GM21717 (cell line): ENCODE data around the gene ABCA3.

Source experiments
- ATAC-seq: cut with Tn5 transposase; IDR thresholded peaks from one replicate; pipeline ENCODE4 v1.9.1; 2021; ENCODE audit warnings: mild to moderate bottlenecking, moderate library complexity; ENCODE audit not compliant: unreplicated experiment

Gene ABCA3

DNA sequence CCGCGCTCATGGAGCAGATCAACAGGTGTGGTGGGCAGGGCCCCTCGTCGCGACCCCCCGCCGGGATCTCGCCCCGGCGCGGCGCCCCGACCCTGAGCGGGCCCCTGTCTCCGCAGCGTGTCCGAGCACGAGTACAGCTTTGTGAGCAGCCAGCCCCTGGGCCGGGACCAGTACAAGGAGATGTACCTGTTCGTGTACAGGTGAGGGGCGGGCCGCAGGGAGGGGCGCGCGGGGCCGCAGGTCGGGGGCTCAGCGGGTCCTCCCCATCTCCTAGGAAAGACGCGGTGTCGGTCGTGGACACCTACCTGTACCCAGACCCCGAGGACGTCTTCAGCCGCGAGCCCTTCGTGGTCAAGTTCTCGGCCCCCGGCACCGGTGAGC is 103.4 kb downstream of the ABCA3 start:
- no peak for ATAC-seq

- no peak for ATAC-seq
These were observed 104.0 kb downstream of the ABCA3 start, which contains the start of gene DNASE1L2 for GRCh38 chr16:2236337-2237101. Gene DNASE1L2 (plus strand): TSS chr16:2236444. CDS start chr16:2236817, 373 bp downstream.

DNA sequence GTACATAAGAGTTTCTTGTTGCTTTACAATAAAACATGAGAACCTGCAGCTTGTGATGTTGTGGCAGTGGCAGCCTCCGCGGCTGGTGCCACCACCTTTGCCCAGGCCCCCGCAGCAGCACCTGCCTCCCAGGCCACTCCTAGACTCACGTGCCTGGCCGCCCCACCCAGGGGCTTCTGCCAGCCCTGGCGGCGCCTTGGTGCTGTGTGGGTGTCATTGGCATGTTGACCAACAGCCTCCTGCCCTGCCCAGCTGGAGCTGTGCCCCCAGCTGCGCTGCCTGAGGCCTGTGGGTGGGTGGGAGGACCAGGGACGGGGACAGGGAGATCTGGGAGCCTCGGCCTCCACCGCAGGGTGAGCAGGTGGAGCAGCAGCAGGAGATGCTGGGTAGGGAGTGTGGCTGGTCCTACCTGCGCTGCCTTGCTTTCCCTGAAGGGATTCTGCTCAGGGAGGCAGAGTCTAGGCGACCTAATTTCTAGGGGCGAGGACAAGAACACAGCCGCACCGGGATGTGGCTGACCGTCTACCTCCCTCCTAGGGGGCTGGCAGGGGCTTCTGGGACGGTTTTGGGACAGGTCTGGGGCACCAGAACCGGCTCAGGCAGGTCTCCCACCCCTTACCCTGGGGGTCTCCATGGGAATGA is 104.7 kb downstream of the ABCA3 start:
- ATAC-seq: no peak

- ATAC-seq: no peak
These were observed 105.3 kb downstream of the ABCA3 start for GRCh38 chr16:2235234-2235651.

DNA sequence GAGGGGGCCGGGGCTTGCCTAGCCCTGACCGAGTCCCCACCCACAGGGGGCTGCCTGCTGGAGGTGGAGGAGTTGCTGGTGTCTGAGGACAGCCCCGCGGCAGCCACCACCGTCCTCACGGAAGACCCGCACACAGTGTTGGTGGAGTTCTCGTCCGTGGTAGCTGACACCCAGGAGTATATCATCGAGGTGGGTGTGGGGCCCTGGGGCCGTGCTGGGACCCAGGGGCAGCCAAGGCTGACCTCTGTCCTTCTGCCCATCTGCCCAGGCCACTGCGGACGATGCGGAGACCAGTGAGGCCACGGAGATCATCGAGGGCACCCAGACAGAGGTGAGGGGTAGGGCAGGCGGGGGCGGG is 105.7 kb downstream of the ABCA3 start:
- ATAC-seq: no peak

- ATAC-seq: no peak
These were observed 106.4 kb downstream of the ABCA3 start for GRCh38 chr16:2233872-2234812.

GRCh38 chr16:2233046-2233775 is 107.3 kb downstream of the ABCA3 start:
- ATAC-seq: no peak

DNA sequence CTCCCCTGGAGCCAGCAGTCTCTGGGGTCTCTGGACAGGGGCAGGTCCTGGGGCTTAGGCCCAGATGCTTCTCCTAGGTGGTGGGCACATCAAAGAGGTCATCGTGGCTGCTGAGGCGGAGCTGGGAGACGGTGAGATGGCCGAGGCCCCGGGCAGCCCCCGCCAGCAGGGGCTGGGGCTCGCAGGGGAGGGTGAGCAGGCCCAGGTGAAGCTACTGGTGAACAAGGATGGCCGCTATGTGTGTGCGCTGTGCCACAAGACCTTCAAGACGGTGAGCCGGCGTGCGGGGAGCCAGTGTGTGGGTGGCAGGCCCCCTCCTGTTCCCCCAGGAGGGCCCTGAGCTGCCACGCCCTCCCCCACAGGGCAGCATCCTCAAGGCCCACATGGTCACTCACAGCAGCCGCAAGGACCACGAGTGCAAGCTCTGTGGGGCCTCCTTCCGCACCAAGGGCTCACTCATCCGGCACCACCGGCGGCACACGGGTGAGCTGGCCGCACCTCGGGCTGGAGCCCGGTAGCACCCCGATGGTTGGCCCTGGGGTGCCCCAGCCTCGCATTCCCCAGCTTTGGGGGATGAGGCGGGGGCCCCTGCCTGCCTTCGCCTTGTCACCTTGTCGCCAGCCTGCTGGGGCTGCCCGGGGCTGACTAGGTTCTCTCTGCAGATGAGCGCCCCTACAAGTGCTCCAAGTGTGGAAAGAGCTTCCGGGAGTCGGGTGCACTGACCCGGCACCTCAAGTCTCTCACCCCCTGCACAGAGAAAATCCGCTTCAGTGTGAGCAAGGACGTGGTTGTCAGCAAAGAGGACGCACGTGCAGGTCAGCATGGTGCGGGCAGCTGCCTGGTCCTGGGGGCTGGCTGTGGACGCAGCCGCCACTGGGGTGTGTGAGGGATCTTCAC is 108.2 kb downstream of the ABCA3 start:
- no peak for ATAC-seq

DNA sequence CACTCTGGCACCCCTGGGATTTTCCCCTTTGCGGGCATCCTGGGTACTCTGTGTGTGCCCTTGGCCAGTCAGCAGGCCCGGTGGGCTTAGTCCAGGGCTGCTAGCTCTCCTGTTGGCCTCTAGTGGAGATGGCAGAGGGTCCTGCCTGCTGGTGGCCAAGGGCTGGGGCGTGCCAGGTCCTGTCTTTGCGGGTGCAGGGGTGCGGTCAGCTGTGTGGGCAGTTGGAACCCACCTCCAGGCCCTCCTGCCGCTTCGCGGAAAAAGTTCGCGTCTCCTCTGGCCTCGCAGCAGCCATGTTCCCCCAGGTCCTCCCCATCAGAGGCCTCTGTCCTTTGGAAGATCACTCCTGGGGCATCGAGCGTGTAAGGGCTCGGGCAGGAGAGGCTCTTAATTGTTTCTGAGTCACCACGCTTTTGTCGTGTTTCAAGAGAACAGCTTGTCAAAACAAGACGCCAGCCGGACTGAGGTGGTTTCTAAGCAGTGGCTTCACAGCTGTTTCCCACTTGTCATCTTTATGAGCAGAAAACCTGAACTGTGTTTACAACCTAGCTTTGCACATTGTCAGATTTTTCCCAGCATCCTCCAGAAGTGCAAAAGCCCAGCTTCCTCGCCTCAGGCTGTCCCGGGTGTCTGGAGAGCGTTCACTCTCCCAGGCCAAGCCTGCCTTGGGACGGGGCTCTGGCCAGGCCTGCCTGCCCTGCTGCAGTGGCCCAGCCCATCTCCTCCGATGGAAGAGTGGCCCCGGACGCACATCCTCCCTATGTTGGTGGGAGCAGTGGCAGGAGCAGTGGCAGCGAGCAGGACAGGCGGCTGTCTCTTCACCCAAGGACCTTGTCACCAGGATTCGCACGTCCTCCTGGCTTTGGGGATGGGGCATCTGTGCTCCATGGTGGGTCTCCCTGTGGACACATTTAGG is 109.3 kb downstream of the ABCA3 start:
- no peak for ATAC-seq

GRCh38 chr16:2230376-2230775 is 110.2 kb downstream of the ABCA3 start:
- no peak for ATAC-seq

- ATAC-seq: no peak
These were observed 110.8 kb downstream of the ABCA3 start for GRCh38 chr16:2229632-2230250.

DNA sequence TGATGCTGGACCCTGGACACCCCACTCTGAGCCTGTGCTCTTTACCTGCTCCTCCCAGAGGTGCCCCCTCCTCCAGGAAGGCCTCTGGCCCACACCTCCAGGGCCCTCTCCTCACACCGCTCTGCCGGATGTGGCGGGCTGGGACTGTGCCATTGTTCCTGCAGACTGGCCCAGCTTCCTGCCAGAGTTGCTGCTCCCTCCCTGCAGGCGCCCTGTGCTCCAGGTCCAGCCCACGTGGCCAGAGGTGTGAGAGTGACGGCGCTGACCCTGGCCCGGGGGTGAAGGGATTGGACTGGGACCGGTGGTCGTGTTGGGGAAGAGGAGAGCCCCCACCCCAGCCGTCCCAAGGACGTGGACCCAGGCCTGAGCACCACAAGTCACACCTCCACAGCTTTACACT is 111.4 kb downstream of the ABCA3 start:
- ATAC-seq: no peak

GRCh38 chr16:2228161-2228824 is 112.2 kb downstream of the ABCA3 start:
- ATAC-seq: no peak

DNA sequence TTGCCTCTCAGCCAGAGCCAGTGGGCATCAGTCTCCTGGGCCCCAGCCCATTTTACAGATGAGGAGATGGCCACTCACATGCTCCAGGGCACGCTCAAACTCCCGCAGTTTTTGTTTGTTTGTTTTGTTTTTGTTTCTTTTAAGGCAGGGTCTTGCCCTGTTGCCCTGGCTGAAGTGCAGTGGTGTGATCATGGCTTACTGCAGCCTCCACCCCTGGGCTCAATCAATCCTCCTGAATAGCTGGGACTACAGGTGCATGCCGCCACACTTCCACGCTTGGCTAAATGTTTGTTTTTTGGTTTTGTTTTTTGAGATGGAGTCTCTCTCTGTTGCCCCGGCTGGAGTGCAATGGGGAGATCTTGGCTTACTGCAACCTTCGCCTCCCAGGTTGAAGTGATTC is 113.6 kb downstream of the ABCA3 start:
- no peak for ATAC-seq

DNA sequence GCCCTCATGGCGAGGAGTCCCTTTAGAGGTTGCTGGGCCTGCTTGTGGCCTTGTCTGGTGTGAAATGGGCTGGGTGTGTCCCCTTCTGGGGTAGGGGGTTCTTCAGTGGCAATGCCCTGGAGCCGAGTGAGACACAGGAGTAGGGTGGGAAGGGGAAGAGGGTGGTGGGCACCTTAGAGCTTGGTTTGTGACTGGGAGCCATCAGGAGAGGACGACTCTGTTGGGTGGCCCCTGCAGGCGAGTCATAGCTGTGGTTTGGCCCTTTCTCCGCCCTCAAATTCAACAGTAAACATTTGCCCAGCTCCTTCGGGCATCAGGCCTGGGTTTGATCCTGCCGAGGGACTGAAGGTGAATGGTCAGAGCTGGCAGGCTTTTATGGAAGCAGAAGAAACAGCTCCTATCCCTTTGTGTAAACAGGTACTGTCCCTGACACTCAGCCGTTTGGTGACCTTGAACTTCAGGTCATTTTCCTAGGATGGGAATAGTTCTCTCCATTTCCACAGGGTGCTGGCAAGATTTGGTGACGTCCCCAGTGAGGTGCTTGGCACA is 114.2 kb downstream of the ABCA3 start:
- ATAC-seq: no peak
